HFFc6 (cell line): ENCODE data around the gene ATXN1. TPM values are rescaled to one million over a fixed set of nuclear protein-coding genes. Genes with fewer than 3 reads are reported as not detected.

Source experiments
- DNase-seq: peaks from one replicate; pipeline ENCODE4 v3.0.0-alpha.2; 2018
- H3K27ac Mint-ChIP-seq: 2 replicates; pipeline ENCODE4 v1.8.0; 2020; ENCODE audit warnings: mild to moderate bottlenecking, mixed read lengths
- H3K27me3 Mint-ChIP-seq: 2 replicates; pipeline ENCODE4 v1.8.0; 2021; ENCODE audit warnings: mild to moderate bottlenecking, moderate library complexity, mixed read lengths; ENCODE audit not compliant: insufficient read depth
- H3K36me3 Mint-ChIP-seq: 2 replicates; pipeline ENCODE4 v1.8.0; 2021; ENCODE audit warnings: low read depth, mixed read lengths
- H3K4me1 Mint-ChIP-seq: 2 replicates; pipeline ENCODE4 v1.8.0; 2020; ENCODE audit warnings: low read depth, mixed read lengths
- H3K4me3 Mint-ChIP-seq: 2 replicates; pipeline ENCODE4 v1.8.0; 2020; ENCODE audit warnings: mild to moderate bottlenecking, moderate library complexity, mixed read lengths
- H3K9me3 Mint-ChIP-seq: 2 replicates; pipeline ENCODE4 v1.8.0; 2020; ENCODE audit warnings: mild to moderate bottlenecking, mixed read lengths
- total RNA-seq, 6 experiments: library from RNA; stranded (reverse); fragmentation: NEBNext Ultra II Directional; extraction: Animal tissue kit (Norgen Biotek cat#: 25700); gene quantifications; 2 replicates in 1 of 6; 3 replicates in 5 of 6; pipeline ENCODE4 v1.2.3, GENCODE V29; 2021
- TF ChIP-seq, protein P1 (sequence below): fragments of 200-600 bp; sonication (generic); IDR thresholded peaks from 2 replicates; pipeline ENCODE4 v1.5.0; 2021; ENCODE audit warnings: antibody characterized with exemption, mild to moderate bottlenecking

Gene ATXN1
- total RNA-seq, 6 experiments from 2014 or later: 28.2 to 41.5 (median 30.5) TPM

DNA sequence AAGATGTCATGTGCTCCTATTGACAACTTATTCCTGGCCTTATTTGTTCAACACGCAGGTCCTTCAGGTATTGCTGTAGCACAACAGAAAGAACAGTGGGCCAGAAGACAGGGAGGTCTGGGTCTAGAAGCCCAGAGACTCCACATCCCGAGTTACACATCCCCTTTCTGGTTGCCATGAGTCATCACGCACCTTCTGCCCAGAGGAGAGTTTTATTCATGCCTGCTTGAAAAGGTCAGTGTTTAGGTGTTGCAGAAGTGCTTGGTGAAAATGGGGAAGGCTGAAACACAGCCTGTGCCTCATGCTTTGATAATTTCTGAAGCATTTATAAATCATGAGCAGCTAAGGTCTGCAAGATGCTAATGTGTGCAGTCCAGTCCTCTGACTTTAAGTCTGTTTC, 266.5 kb downstream of the ATXN1 start:
- no peak for DNase-seq
- TF ChIP-seq, protein P1, sequence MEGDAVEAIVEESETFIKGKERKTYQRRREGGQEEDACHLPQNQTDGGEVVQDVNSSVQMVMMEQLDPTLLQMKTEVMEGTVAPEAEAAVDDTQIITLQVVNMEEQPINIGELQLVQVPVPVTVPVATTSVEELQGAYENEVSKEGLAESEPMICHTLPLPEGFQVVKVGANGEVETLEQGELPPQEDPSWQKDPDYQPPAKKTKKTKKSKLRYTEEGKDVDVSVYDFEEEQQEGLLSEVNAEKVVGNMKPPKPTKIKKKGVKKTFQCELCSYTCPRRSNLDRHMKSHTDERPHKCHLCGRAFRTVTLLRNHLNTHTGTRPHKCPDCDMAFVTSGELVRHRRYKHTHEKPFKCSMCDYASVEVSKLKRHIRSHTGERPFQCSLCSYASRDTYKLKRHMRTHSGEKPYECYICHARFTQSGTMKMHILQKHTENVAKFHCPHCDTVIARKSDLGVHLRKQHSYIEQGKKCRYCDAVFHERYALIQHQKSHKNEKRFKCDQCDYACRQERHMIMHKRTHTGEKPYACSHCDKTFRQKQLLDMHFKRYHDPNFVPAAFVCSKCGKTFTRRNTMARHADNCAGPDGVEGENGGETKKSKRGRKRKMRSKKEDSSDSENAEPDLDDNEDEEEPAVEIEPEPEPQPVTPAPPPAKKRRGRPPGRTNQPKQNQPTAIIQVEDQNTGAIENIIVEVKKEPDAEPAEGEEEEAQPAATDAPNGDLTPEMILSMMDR: no peak
- H3K36me3 Mint-ChIP-seq: peaks cover 7% of the 10 kb centered on the region; the same call in 1 of the 2 replicates
- no peak overlapping the region for H3K4me3 Mint-ChIP-seq
- peaks cover 5% of the 10 kb centered on the region for H3K27me3 Mint-ChIP-seq
- no peak overlapping the region for H3K27ac Mint-ChIP-seq
- H3K4me1 Mint-ChIP-seq: peaks cover 40% of the 10 kb centered on the region
- no peaks in the 10 kb centered on the region for H3K9me3 Mint-ChIP-seq

DNA sequence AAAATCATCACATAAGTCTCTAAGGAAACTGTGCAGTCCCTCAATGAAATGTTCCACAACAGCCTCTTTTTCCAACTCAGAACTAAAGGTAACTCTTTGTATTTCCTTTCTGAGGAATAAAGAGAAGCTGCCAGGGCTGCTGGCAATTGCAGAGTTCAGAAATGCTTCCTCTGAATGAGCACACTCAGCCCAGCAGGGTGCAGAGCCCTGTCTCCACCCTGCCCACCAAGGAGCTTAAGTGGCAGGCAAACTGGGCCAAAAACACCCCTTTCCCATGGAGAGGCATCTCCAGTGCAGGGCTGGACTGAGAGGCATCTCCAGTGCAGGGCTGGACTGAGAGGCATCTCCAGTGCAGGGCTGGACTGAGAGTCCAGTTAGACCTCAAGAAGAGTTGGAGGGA, 267.5 kb downstream of the ATXN1 start:
- TF ChIP-seq, protein P1: no peak
- H3K27me3 Mint-ChIP-seq: peaks cover 3% of the 10 kb centered on the region
- H3K4me3 Mint-ChIP-seq: no peak overlapping the region
- DNase-seq: no peak
- H3K4me1 Mint-ChIP-seq: peaks cover 37% of the 10 kb centered on the region
- no peaks in the 10 kb centered on the region for H3K9me3 Mint-ChIP-seq
- 0 out of 2 replicates have a peak, but pooled peaks cover under 1% of the 10 kb centered on the region for H3K36me3 Mint-ChIP-seq
- no peak overlapping the region for H3K27ac Mint-ChIP-seq

DNA sequence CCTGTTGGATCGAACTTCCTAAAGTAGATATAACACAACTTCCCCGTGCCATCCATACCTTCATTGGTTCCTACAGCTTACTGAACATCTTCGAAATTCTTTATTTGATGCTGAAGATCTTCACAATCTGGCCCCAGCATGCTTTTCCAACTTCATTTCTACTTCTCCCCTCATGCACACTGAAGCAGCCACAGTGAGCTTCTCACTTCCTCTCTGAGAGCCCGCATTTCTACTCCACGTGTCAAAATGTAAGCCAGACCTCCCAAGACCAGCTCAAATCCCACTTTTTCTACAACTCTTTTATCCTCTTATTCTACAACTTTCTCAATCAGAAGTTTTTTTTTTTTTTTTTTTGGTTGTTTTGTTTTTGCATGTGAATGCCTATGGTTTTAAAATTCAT, 268.1 kb downstream of the ATXN1 start:
- H3K36me3 Mint-ChIP-seq: no peaks in the 10 kb centered on the region
- H3K4me1 Mint-ChIP-seq: peaks cover 30% of the 10 kb centered on the region
- no peaks in the 10 kb centered on the region for H3K9me3 Mint-ChIP-seq
- no peak overlapping the region for H3K27ac Mint-ChIP-seq
- TF ChIP-seq, protein P1: no peak
- DNase-seq: no peak
- no peak overlapping the region; the same call in 1 of the 2 replicates for H3K4me3 Mint-ChIP-seq
- peaks cover 3% of the 10 kb centered on the region for H3K27me3 Mint-ChIP-seq

DNA sequence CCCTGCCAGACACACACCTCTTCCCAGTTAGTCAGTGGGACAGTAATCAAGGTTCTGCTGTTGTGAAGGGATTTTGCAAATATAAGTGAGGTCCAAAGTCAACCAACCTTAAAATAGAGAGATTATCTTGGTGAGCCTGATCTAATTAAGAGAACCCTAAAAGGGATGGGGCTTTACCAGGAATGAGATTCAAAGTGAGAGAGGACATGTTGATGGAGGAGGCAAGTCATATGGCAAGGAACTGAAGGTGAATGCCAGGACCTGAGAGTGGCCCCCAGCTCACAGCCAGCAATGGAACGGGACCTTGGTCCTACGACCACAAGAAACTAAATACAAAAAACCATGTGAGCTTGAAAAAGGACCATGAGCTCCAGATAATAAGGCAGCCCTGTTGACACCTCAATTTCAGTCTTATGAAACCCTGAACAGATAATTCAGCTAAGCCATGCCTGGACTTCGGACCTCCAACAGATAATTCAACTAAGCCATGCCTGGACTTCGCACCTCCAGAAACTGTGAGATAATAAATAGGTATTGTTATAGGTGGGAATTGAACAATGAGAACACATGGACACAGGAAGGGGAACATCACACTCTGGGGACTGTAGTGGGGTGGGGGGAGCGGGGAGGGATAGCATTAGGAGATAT, 269.5 kb downstream of the ATXN1 start:
- H3K27ac Mint-ChIP-seq: no peak overlapping the region
- H3K27me3 Mint-ChIP-seq: peaks cover 3% of the 10 kb centered on the region
- no peaks in the 10 kb centered on the region for H3K9me3 Mint-ChIP-seq
- H3K4me3 Mint-ChIP-seq: no peak overlapping the region
- H3K4me1 Mint-ChIP-seq: peaks cover 17% of the 10 kb centered on the region
- no peaks in the 10 kb centered on the region for H3K36me3 Mint-ChIP-seq
- no peak for DNase-seq
- TF ChIP-seq, protein P1: no peak

DNA sequence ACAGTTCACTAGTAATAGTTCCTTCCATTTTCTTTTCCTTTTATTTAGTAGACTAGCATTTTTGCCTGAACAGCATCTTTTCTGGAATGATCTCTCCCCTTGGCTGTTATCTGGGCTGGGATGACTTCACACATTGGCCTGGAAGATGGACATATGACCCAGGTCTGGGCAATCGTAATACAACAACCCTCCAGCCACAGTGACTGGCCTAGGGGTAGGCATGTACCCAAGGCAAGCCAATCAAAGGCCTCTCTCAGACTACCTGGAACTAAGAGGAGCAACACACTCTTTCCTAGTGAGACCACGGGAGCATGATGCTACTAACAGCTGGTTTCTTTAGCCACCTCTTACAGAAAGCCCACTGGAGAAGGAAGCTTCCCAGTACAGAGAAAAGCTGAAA, 270.6 kb downstream of the ATXN1 start:
- Mint-ChIP-seq H3K27me3 (peaks cover 3% of the 10 kb centered on the region), H3K36me3 (0 out of 2 replicates have a peak, but pooled peaks cover 3% of the 10 kb centered on the region), H3K27ac (no peak overlapping the region), H3K4me1 (peaks cover 10% of the 10 kb centered on the region), H3K9me3 (no peaks in the 10 kb centered on the region), H3K4me3 (no peak overlapping the region)
- no peak for DNase-seq
- TF ChIP-seq, protein P1: no peak
